ENCODE results near the gene PXMP4.

The PXMP4 gene

GRCh38 chr20:33664762-33665144, 55.4 kb downstream of the PXMP4 start:
- Histone ChIP-seq H3K36me3 (ENCODE audit: insufficient read depth) (no peaks in the 10 kb centered on the region), H3K4me1 (ENCODE audit: low read depth, poor library complexity, severe bottlenecking) (peaks cover 57% of the 10 kb centered on the region), H2AFZ (ENCODE audit: low read depth) (no peak overlapping the region), H3K4me3 (IDR thresholded peaks at IDR 0.05; ENCODE audit: insufficient read depth, low read depth, low read length) (no peak overlapping the region), H4K20me1 (ENCODE audit: insufficient read depth) (no peaks in the 10 kb centered on the region), H3K27me3 (ENCODE audit: insufficient read depth, low read depth) (no peaks in the 10 kb centered on the region), H3K9ac (no peak overlapping the region), H3K79me2 (ENCODE audit: insufficient read depth, low read depth) (peaks cover 9% of the 10 kb centered on the region; the same call in 1 of the 2 replicates), H3K4me2 (peak overlapping the region; percentile 96), H3K27ac (peak overlapping the region; percentile 42; the same call in 1 of the 2 replicates)
- TF ChIP-seq CTCF (conservative IDR thresholded peaks at IDR 0.05; ENCODE audit: low read depth, low read length), result no peak

- H4K20me1 ChIP-seq (ENCODE audit: insufficient read depth), result no peaks in the 10 kb centered on the region
- no peak for TF ChIP-seq CTCF (conservative IDR thresholded peaks at IDR 0.05; ENCODE audit: low read depth, low read length)
- H2AFZ ChIP-seq (ENCODE audit: low read depth), result peak overlapping the region; percentile 56
- H3K27me3 ChIP-seq (ENCODE audit: insufficient read depth, low read depth), result no peaks in the 10 kb centered on the region
- peaks cover 51% of the 10 kb centered on the region for H3K4me1 ChIP-seq (ENCODE audit: low read depth, poor library complexity, severe bottlenecking)
- peaks cover 9% of the 10 kb centered on the region; the same call in 1 of the 2 replicates for H3K79me2 ChIP-seq (ENCODE audit: insufficient read depth, low read depth)
- H3K9ac ChIP-seq, result peak overlapping the region; percentile 44; the same call in 1 of the 2 replicates
- peak overlapping the region; percentile 42 for H3K27ac ChIP-seq
- peak overlapping the region; percentile 96 for H3K4me2 ChIP-seq
- H3K36me3 ChIP-seq (ENCODE audit: insufficient read depth), result no peaks in the 10 kb centered on the region
- no peak overlapping the region for H3K4me3 ChIP-seq (IDR thresholded peaks at IDR 0.05; ENCODE audit: insufficient read depth, low read depth, low read length)
Measured at GRCh38 chr20:33664085-33664761, 55.9 kb downstream of the PXMP4 start.

GRCh38 chr20:33663161-33664084, 56.7 kb downstream of the PXMP4 start:
- Histone ChIP-seq H3K27me3 (ENCODE audit: insufficient read depth, low read depth) (no peaks in the 10 kb centered on the region), H3K4me3 (IDR thresholded peaks at IDR 0.05; ENCODE audit: insufficient read depth, low read depth, low read length) (no peak overlapping the region), H4K20me1 (ENCODE audit: insufficient read depth) (no peaks in the 10 kb centered on the region), H3K36me3 (ENCODE audit: insufficient read depth) (no peaks in the 10 kb centered on the region), H3K9ac (peak overlapping the region; percentile 44; the same call in 1 of the 2 replicates), H3K4me1 (ENCODE audit: low read depth, poor library complexity, severe bottlenecking) (peaks cover 43% of the 10 kb centered on the region), H2AFZ (ENCODE audit: low read depth) (peak overlapping the region; percentile 56), H3K4me2 (peak overlapping the region; percentile 96), H3K27ac (peak overlapping the region; percentile 42), H3K79me2 (ENCODE audit: insufficient read depth, low read depth) (peaks cover 7% of the 10 kb centered on the region; the same call in 1 of the 2 replicates)
- no peak for TF ChIP-seq CTCF (conservative IDR thresholded peaks at IDR 0.05; ENCODE audit: low read depth, low read length)

GRCh38 chr20:33662172-33662571, 57.9 kb downstream of the PXMP4 start, which contains the start of gene C20orf144:
Gene C20orf144, plus strand, starts transcription at chr20:33662327. Its CDS starts 19 bp downstream, at chr20:33662346.
- Histone ChIP-seq H3K27me3 (ENCODE audit: insufficient read depth, low read depth) (no peaks in the 10 kb centered on the region), H3K9ac (peak within 1 kb of the TSS; percentile 44; the same call in 1 of the 2 replicates), H3K27ac (no peak within 1 kb of the TSS), H2AFZ (ENCODE audit: low read depth) (peak within 1 kb of the TSS; percentile 20), H3K4me2 (peak within 1 kb of the TSS; percentile 96), H3K4me3 (IDR thresholded peaks at IDR 0.05; ENCODE audit: insufficient read depth, low read depth, low read length) (no peak within 1 kb of the TSS), H3K79me2 (ENCODE audit: insufficient read depth, low read depth) (peaks cover 5% of the 10 kb centered on the region; the same call in 1 of the 2 replicates), H4K20me1 (ENCODE audit: insufficient read depth) (no peaks in the 10 kb centered on the region), H3K36me3 (ENCODE audit: insufficient read depth) (no peaks in the 10 kb centered on the region), H3K4me1 (ENCODE audit: low read depth, poor library complexity, severe bottlenecking) (peaks cover 38% of the 10 kb centered on the region)
- TF ChIP-seq CTCF (conservative IDR thresholded peaks at IDR 0.05; ENCODE audit: low read depth, low read length), result no peak
